Measurements from ENCODE around the gene PTH1R.

- no peak for TF ChIP-seq CTCF (IDR thresholded peaks at IDR 0.05)
- TF ChIP-seq SIN3A (IDR thresholded peaks at IDR 0.05; ENCODE audit: borderline replicate concordance, insufficient read depth, low read depth, low read length), result no peak
- no peak for TF ChIP-seq REST (IDR thresholded peaks at IDR 0.05; ENCODE audit: insufficient read depth in 1 of 2, low read depth in 2 of 2, low read length in 1 of 2)
- no peak for TF ChIP-seq POLR2AphosphoS5 (IDR thresholded peaks at IDR 0.05; ENCODE audit: low read depth, low read length)
- no peak for TF ChIP-seq TCF7L2 (IDR thresholded peaks at IDR 0.05; ENCODE audit: low read depth, low read length)
Measured at GRCh38 chr3:46918202-46918601, 40.7 kb downstream of the PTH1R start.

All from Panc1 (cell line).